NB4 (cell line): Measurements from ENCODE around the gene SLC13A2.

Experiments
- CTCF ChIP-seq: IDR thresholded peaks from one replicate; pipeline ENCODE4 v1.5.1; 2012; ENCODE audit warnings: low read depth, low read length
- MYC ChIP-seq: IDR thresholded peaks from 2 replicates; pipeline ENCODE4 v1.6.1; 2011; ENCODE audit warnings: low read depth, low read length
- POLR2A ChIP-seq: IDR thresholded peaks from 2 replicates; pipeline ENCODE4 v1.6.1; 2011; ENCODE audit warnings: mild to moderate bottlenecking; ENCODE audit not compliant: insufficient read length; ENCODE audit errors: extremely low read depth
- TF ChIP-seq, protein P1 (sequence below): IDR thresholded peaks from 2 replicates; pipeline ENCODE4 v1.6.1; 2011; ENCODE audit warnings: low read depth, low read length

- TF ChIP-seq CTCF = no peak
- TF ChIP-seq POLR2A = no peak
- TF ChIP-seq MYC = no peak
- TF ChIP-seq, protein P1, sequence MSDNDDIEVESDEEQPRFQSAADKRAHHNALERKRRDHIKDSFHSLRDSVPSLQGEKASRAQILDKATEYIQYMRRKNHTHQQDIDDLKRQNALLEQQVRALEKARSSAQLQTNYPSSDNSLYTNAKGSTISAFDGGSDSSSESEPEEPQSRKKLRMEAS = no peak
Observed at GRCh38 chr17:28544402-28545140, 71.1 kb downstream of the SLC13A2 start.
